KOPT-K1 (cell line): ENCODE results near the gene ATP6V1G1.
A peak's percentile ranks its signal among the peaks of the same experiment; 100 is the strongest.
"Not testable (repeated sequence)": the region's sequence is repeated elsewhere in the genome, so short reads cannot be mapped to it uniquely, and the experiment has no call there.

Source experiments
- H3K27ac ChIP-seq: fragments of 200-600 bp; sonication (generic); 2 replicates; pipeline ENCODE4 v1.5.1; 2016; ENCODE audit warnings: antibody characterized with exemption, mild to moderate bottlenecking, low read depth, low read length; ENCODE audit not compliant: poor library complexity, severe bottlenecking
- H3K36me3 ChIP-seq: fragments of 200-600 bp; sonication (generic); 2 replicates; pipeline ENCODE4 v1.5.1; 2017; ENCODE audit warnings: antibody characterized with exemption, mild to moderate bottlenecking, low read length, moderate library complexity; ENCODE audit not compliant: insufficient read depth
- H3K9me3 ChIP-seq: fragments of 200-600 bp; sonication (generic); 2 replicates; pipeline ENCODE4 v1.5.1; 2017; ENCODE audit warnings: antibody characterized with exemption, low read length, mild to moderate bottlenecking; ENCODE audit not compliant: insufficient read depth, poor library complexity, severe bottlenecking

Gene ATP6V1G1

DNA sequence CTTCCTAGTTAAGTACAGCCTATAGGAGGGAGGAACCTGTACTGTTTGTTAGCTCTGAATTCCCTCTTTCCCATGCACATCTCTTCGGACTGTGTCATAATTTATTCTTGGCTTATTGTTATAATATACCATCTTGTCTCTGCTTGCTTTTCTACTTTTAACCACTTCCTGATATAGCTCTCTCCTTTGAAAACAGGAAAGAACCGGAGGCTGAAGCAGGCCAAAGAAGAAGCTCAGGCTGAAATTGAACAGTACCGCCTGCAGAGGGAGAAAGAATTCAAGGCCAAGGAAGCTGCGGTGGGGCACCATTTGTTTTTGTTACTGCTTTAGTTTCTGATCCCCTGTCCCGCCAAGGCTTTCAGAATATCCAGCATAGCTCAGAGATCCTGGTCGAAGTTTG is 4.8 kb downstream of the ATP6V1G1 start:
- H3K9me3 ChIP-seq, result no peaks in the 10 kb centered on the region
- peaks cover 50% of the 10 kb centered on the region for H3K36me3 ChIP-seq
- H3K27ac ChIP-seq, result peak overlapping the region; percentile 52

DNA sequence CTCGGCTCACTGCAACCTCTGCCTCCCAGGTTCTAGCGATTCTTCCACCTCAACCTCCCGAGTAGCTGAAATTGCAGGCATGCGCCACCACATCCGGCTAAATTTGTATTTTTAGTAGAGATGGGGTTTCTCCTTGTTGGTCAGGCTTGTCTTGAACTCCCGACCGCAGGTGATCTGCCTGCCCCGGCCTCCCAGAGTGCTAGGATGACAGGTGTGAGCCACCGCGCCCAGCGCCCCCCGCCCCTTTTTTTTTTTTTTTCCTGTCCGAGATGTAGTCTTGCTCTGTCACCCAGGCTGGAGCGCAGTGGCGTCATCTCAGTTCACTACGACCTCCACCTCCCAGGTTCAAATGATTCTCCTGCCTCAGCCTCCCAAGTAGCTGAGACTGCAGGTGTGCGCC is 6.6 kb downstream of the ATP6V1G1 start:
- Histone ChIP-seq H3K9me3 (no peaks in the 10 kb centered on the region), H3K27ac (no peak overlapping the region), H3K36me3 (peaks cover 67% of the 10 kb centered on the region)

DNA sequence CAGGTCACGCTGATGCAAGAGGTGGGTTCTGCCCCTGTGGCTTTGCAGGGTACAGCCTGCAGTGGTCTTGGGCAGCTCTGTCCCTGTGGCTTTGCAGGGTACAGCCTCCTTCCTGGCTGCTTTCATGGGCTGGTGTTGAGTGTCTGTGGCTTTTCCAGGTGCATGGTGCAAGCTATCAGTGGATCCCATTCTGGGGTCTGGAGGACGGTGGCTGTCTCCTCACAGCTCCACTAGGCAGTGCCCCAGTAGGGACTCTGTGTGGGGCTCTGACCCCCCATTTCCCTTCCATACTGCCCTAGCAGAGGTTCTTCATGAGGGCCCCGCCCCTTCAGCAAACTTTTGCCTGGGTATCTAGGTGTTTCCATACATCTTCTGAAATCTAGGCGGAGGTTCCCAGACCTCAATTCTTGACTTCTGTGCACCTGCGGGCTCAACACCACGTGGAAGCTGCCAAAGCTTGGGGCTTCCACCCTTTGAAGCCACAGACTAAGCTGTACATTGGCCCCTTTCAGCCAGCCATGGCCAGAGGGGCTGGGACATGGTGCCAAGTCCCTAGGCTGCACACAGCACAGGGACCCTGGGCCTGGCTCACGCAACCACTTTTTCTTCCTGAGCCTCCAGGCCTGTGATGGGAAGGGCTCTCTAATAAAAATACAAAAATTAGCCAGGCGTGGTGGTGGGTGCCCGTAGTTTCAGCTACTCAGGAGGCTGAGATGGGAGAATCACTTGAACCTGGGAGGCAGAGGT is 13.1 kb downstream of the ATP6V1G1 start:
- Histone ChIP-seq H3K36me3 (peaks cover 54% of the 10 kb centered on the region), H3K9me3 (peaks cover 19% of the 10 kb centered on the region)
- not testable (repeated sequence) for H3K27ac ChIP-seq

DNA sequence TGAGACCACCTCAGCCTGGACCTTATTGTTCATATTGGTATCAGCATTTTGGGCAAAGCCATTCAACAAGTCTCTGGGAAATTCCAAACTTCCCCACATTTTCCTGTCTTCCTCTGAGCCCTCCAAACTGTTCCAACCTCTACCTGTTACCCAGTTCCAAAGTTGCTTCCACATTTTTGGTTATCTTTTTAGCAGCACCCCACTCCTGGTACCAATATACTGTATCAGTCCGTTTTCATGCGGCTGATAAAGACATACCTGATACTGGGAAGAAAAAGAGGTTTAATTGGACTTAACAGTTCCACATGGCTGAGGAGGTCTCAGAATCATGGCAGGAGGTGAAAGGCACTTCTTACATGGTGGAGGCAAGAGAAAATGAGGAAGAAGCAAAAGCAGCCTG is 14.2 kb downstream of the ATP6V1G1 start:
- Histone ChIP-seq H3K36me3 (peaks cover 43% of the 10 kb centered on the region), H3K9me3 (peaks cover 19% of the 10 kb centered on the region)
- H3K27ac ChIP-seq, result not testable (repeated sequence)

DNA sequence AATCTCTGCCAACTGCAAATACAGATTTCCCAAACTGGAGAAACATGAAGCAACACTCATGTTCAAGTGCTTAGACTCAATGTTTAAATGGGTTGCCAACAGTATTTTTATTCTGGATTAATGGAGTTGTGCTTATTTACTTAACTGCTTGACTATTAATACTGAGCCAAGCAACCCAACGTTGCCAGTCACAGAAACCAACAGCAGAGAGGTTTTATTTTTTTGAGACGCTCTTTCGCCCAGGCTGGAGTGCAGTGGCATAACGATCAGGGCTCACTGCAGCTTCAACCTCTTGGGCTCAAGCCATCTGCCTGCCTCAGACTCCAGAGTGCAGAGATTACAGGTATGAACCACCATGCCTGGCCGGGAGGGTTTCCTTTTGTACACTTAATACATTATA is 15.1 kb downstream of the ATP6V1G1 start:
- Histone ChIP-seq H3K27ac (no peak overlapping the region), H3K36me3 (peaks cover 37% of the 10 kb centered on the region), H3K9me3 (peaks cover 19% of the 10 kb centered on the region)

DNA sequence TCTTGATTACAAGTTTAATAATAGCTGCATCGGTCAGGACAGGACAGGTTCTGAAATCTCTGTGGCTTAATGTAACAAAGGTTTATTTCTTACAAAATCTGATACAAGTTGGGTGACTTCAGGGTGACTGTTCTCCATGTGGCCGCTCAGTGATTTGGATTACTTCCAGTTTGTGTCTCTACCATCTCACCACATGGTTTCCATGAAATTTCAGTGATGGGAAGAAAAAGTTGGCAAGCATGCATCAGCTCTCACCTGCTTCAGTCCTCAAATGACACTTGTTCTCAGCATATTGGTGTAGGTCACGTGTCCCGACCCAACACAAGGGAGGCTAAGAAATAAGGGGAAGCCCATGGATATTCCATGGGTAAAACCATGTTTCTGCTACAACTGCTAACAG is 15.7 kb downstream of the ATP6V1G1 start:
- peaks cover 19% of the 10 kb centered on the region for H3K9me3 ChIP-seq
- H3K27ac ChIP-seq, result no peak overlapping the region
- peaks cover 30% of the 10 kb centered on the region for H3K36me3 ChIP-seq

DNA sequence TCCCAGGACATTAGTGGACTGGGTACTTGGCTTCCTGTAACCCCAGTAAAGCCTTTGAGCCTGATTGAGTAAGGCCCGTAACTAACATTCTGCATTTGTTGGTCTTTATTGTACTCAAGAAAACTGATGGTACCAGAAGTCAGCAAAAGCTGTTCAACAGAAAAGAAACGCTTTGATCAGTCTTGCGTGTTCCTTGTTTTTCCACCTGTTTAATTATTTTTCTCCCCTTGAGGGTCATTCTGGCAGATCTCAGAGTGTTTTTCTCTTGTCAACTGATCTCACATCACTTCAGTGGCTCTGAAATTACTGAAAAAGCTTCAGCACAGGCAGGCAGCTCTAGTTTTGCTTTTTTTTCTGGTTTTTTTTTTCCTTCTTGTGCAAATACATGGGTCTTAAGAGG is 17.4 kb downstream of the ATP6V1G1 start:
- H3K27ac ChIP-seq, result no peak overlapping the region
- peaks cover 19% of the 10 kb centered on the region for H3K9me3 ChIP-seq

DNA sequence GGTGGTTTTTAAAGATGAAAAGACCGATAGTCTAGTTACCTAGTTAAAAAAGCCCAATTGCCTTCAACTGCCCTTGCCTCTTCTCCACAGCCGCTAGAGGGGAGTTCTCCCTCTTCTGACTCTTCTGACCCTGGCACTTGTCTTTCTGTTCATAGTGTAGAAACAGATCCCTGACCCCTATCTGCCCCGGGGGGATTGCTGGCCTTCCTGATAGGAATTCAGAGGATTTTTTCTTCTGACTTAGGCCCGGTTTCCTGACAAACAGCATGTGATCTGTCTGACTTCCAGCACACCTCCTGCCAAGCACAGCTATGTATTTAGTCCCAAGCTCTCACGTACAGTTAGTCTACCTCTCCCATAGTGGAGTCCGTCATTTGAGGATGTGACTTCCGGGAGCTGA is 18.5 kb downstream of the ATP6V1G1 start:
- peaks cover 2% of the 10 kb centered on the region; the same call in 1 of the 2 replicates for H3K36me3 ChIP-seq
- no peak overlapping the region for H3K27ac ChIP-seq
- H3K9me3 ChIP-seq, result peaks cover 8% of the 10 kb centered on the region

More for the DNA sequence above, 17.4 kb downstream of the ATP6V1G1 start:
- H3K36me3 ChIP-seq, result peaks cover 13% of the 10 kb centered on the region

DNA sequence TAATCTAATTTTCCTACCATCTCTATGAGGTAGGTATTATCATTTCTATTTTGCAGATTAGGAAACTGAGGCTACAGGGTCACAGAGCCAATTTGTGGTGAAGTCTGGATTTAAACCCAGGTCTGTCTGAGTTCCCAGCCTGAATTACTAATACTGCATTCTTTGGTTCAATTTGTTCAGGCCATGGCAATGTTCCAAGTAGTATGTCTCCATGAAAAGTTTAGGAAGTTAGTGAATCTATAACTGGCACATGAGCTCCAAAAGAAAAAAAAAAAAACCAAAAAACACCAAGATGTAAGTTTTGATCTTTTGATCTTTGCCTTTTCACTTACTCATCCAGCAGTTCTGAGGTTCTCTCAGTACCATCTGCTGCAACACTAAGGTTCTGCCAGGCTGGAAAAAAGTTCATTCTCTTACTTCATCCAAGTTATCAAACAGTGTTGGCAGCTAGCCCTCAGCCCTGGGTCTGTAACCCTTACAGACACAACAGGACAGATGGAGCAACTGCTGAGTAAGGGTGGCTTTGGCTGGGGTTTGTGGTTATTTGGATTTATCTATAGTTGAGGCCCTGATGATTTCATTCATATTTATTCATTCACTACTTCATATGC is 19.1 kb downstream of the ATP6V1G1 start:
- no peak overlapping the region for H3K27ac ChIP-seq
- H3K9me3 ChIP-seq, result peaks cover 2% of the 10 kb centered on the region
- no peaks in the 10 kb centered on the region; the same call in 1 of the 2 replicates for H3K36me3 ChIP-seq

DNA sequence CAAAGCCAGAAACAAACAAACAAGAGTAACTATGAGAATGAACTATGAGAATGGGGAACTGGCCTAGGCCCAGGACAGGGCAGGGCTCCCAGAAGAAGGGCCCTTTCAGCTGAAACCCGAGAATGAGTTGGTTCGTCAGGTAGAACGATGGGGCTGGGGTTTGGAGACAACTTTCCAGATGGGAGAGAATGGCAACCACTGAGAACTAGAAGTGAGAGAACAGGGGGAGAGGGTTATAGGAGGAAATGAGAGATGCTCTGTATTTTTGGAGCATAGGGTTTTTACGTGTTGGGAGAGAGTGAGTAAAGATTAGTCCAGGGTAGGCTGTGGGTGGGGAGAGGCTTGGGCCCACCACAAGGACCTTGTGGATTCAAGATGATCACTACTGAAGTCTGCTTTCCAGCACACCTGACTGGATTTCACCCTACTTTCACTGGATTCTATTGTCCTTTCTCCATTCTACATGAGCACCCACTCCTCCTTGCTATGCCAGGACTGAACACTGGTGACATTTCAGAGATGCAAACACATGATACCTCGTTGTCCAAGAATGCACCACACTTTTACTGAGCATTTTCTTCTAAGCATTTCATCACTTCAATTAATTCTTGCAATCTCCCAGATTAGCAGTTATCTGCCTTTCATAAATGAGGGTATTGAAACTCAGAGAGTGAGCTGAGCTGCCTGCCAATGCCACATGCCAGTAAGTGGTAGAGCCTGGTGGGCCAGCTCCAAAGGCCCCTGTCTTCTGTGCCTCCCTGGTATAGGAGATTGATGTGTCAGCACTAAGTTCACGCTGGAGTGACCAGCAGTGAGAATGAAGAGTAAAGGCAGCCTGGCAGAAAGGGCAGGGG is 20.3 kb downstream of the ATP6V1G1 start:
- Histone ChIP-seq H3K9me3 (no peaks in the 10 kb centered on the region), H3K36me3 (no peaks in the 10 kb centered on the region), H3K27ac (no peak overlapping the region)

DNA sequence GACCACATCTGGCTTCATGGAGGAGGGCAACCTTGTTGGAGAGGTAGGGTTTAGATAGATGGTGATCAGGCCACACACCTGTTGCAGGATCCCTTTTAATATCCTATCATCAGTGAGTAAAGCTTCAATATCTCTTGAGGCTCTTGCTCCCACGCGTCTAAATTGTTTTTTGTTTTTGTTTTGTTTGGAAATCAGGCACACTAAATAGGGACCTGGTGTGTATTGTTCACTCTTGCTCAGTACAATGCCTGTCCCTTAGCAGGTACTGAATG is 20.9 kb downstream of the ATP6V1G1 start:
- Histone ChIP-seq H3K9me3 (no peaks in the 10 kb centered on the region), H3K27ac (no peak overlapping the region), H3K36me3 (no peaks in the 10 kb centered on the region)

DNA sequence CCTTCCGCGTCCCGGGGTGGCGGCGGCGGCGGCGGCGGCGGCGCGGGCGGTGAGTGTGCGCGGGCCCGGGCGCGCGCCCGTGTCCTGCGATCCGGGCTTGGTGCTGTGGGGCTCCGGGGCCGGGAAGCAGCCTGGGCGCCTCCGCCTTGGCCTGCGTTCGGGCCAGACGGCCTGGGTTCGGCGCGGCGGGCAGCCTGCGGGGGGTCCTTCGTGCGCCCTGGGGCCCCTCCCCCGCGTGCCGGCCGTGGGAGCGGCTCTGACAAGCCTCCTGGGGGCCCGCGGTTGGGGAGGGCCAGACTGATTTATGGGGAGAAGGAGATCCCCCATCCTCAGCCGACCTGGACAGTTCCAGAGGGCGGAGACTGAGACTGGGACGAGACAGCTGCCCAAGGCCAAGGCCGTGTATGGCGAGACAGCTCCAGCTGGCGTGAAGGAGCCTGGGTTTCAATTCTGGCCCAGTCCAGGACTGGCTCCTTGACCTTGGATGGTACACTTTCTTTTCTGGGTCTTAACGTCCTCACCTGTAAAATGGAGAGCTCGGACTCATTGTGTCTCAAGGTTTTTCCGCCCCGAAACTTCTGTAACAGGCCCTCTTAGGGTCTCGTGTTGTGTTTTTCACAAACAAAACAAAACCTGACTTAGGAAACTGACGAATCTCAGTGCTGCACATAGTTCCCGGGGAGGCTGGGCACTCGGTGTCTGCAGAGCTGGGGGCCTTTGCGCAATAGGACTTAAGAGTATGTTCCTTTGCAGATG is 24.1 kb downstream of the ATP6V1G1 start:
- H3K27ac ChIP-seq, result peak overlapping the region; percentile 76
- no peaks in the 10 kb centered on the region for H3K36me3 ChIP-seq
- H3K9me3 ChIP-seq, result no peaks in the 10 kb centered on the region

DNA sequence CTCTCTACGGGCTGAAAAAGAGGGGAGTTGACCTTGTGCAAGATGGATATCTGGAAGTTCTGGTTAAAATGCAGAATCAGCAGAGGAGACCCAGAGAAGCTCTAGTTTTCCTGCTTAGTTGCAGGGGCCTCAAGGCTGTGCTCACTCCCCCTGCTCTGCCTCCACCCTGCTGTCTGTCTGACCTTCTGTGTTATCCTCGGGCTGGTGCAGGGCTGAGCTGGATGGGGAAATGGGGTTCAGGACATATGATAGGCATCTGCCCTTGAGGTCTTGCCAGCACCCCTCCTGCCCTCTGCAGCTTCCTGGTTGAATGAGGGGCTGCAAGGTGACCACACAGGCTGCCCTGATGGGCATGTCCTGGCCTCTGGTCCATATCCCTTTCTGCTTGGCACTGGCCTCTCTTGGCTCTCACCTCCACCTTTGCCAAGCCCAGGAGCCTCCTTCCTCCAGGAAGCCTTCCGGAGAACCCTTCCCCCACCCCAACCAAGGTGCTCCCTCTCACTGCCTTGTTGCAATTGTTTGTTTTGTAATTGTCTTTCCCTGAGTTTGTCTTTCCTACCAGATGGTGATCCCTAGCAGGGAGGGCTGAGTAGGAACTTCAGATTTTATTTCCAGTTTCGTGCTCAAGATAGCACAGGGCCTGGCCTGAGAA is 24.8 kb downstream of the ATP6V1G1 start:
- H3K36me3 ChIP-seq, result no peaks in the 10 kb centered on the region
- H3K27ac ChIP-seq, result peak overlapping the region; percentile 76
- H3K9me3 ChIP-seq, result no peaks in the 10 kb centered on the region

DNA sequence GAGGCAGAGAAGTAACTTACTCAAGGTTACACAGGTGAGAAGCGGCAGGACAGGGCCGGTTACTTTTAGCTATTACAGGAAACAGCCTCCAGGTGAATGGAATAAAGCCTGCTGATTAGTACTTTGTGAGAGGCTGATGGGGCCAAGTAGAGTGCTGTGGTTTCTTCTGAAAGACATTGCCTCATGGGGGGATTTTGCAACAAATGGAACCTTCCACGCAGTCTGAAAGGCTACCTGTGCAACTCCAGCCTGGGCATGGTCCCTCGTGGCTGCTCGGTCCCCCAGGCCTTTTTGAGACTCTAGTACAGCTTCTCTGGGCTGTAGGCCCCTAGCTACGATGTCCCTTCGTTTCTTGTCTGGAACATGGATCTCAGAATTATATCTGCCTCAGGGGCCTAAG is 25.5 kb downstream of the ATP6V1G1 start:
- Histone ChIP-seq H3K9me3 (no peaks in the 10 kb centered on the region), H3K36me3 (peaks cover 2% of the 10 kb centered on the region; the same call in 1 of the 2 replicates), H3K27ac (peak overlapping the region; percentile 5)
